HEK293 (cell line): ENCODE data around the gene DISP3.

Source experiments
- CTCF ChIA-PET: fragments of 350-600 bp; formaldehyde crosslinking; extraction: SDS; loops from one replicate; lab custom pipeline; 2021; ENCODE audit warnings: antibody characterized with exemption; lab: Yijun Ruan, JAX
- POLR2A ChIA-PET: fragments of 300-600 bp; formaldehyde crosslinking; extraction: SDS; loops from one replicate; lab custom pipeline; 2020; ENCODE audit warnings: antibody characterized with exemption, inconsistent platforms; lab: Yijun Ruan, JAX
- H3K27ac ChIP-seq: fragments of 200-500 bp; sonication (Bioruptor generic); 2 replicates; pipeline ENCODE4 v1.5.1; 2014; ENCODE audit warnings: low read depth, low read length, control low read depth, inconsistent platforms; ENCODE audit errors: extremely low read depth
- H3K36me3 ChIP-seq, 2 experiments: fragments of 200-500 bp in 1 of 2; sonication (Bioruptor generic) in 1 of 2; 1 replicate in 1 of 2; 2 replicates in 1 of 2; pipeline ENCODE4 v1.5.1; 2014 to 2017; ENCODE audit warnings: inconsistent platforms in 2 of 2, low read length in 2 of 2; ENCODE audit not compliant: control insufficient read depth in 2 of 2, insufficient read depth in 1 of 2
- H3K4me1 ChIP-seq: fragments of 200-500 bp; sonication (Bioruptor generic); 2 replicates; pipeline ENCODE4 v1.5.1; 2014; ENCODE audit warnings: mild to moderate bottlenecking, low read length, inconsistent platforms; ENCODE audit not compliant: control insufficient read depth, insufficient read depth
- H3K4me3 ChIP-seq: 2 replicates; pipeline ENCODE4 v1.5.1; 2011; ENCODE audit warnings: low read depth, mild to moderate bottlenecking, control low read depth, low read length, moderate library complexity
- H3K9me3 ChIP-seq: fragments of 200-500 bp; sonication (Bioruptor generic); 2 replicates; pipeline ENCODE4 v1.5.1; 2014; ENCODE audit warnings: low read depth, low read length, inconsistent platforms; ENCODE audit not compliant: control insufficient read depth, insufficient read depth
- GLI2 ChIP-seq: fragments of 450-650 bp; formaldehyde crosslinking; IDR thresholded peaks from 2 replicates; pipeline ENCODE4; 2017; ENCODE audit warnings: missing biosample characterization, missing genetic modification characterization, low read depth, borderline replicate concordance
- GLIS1 ChIP-seq: fragments of 450-650 bp; formaldehyde crosslinking; IDR thresholded peaks from 2 replicates; pipeline ENCODE4 v1.5.1; 2016; ENCODE audit warnings: missing biosample characterization, missing genetic modification characterization
- HIC1 ChIP-seq: fragments of 450-650 bp; formaldehyde crosslinking; IDR thresholded peaks from 2 replicates; pipeline ENCODE4 v1.5.1; 2016; ENCODE audit warnings: missing biosample characterization, missing genetic modification characterization
- OVOL3 ChIP-seq: fragments of 450-650 bp; formaldehyde crosslinking; IDR thresholded peaks from 2 replicates; pipeline ENCODE4 v1.5.1; 2016; ENCODE audit warnings: missing biosample characterization, missing genetic modification characterization
- ZNF157 ChIP-seq: fragments of 450-650 bp; formaldehyde crosslinking; IDR thresholded peaks from 2 replicates; pipeline ENCODE4 v1.5.1; 2016; ENCODE audit warnings: missing biosample characterization, missing genetic modification characterization
- ZNF175 ChIP-seq: fragments of 450-650 bp; formaldehyde crosslinking; IDR thresholded peaks from 2 replicates; pipeline ENCODE4 v1.5.1; 2016; ENCODE audit warnings: missing biosample characterization, missing genetic modification characterization
- ZNF274 ChIP-seq, 2 experiments: fragments of 200-500 bp in 1 of 2; fragments of 450-650 bp in 1 of 2; sonication (Bioruptor generic) in 1 of 2; formaldehyde crosslinking in 1 of 2; IDR thresholded peaks; 2 replicates each; pipeline versions ENCODE4 v1.5.1 to v1.6.1; 2014 to 2016; ENCODE audit warnings: borderline replicate concordance in 1 of 2, inconsistent platforms in 1 of 2, low read length in 1 of 2, missing biosample characterization in 1 of 2, missing genetic modification characterization in 1 of 2
- ZNF292 ChIP-seq: fragments of 450-650 bp; formaldehyde crosslinking; IDR thresholded peaks from 2 replicates; pipeline ENCODE4 v1.5.1; 2016; ENCODE audit warnings: low read depth, missing biosample characterization, missing genetic modification characterization, borderline replicate concordance
- ZNF335 ChIP-seq: fragments of 450-650 bp; formaldehyde crosslinking; conservative IDR thresholded peaks from 2 replicates; pipeline ENCODE4 v1.5.1; 2016; ENCODE audit warnings: missing biosample characterization, missing genetic modification characterization
- ZNF37A ChIP-seq: fragments of 450-650 bp; IDR thresholded peaks from 2 replicates; pipeline ENCODE4 v1.5.1; 2018; ENCODE audit warnings: missing biosample characterization, missing genetic modification characterization
- ZNF449 ChIP-seq: fragments of 450-650 bp; formaldehyde crosslinking; IDR thresholded peaks from 2 replicates; pipeline ENCODE4 v1.5.1; 2017; ENCODE audit warnings: missing biosample characterization, mild to moderate bottlenecking, missing genetic modification characterization, moderate library complexity
- ZNF768 ChIP-seq: fragments of 450-650 bp; formaldehyde crosslinking; IDR thresholded peaks from 2 replicates; pipeline ENCODE4 v1.5.1; 2018; ENCODE audit warnings: missing biosample characterization, mild to moderate bottlenecking, missing genetic modification characterization
- TF ChIP-seq, protein P1 (sequence below): fragments of 450-650 bp; formaldehyde crosslinking; IDR thresholded peaks from 2 replicates; pipeline ENCODE4 v1.5.1; 2017; ENCODE audit warnings: missing biosample characterization, missing genetic modification characterization
- TF ChIP-seq, protein P2 (sequence below): fragments of 450-650 bp; formaldehyde crosslinking; IDR thresholded peaks from 2 replicates; pipeline ENCODE4 v1.5.1; 2016; ENCODE audit warnings: missing biosample characterization, missing genetic modification characterization
- TF ChIP-seq, protein P3 (sequence below): fragments of 450-650 bp; formaldehyde crosslinking; IDR thresholded peaks from 2 replicates; pipeline ENCODE4 v1.5.1; 2016; ENCODE audit warnings: missing biosample characterization, missing genetic modification characterization

DISP3 gene

GRCh38 chr1:11521582-11522399 is 42.8 kb downstream of the DISP3 start:
- H3K36me3 ChIP-seq, result no peaks in the 10 kb centered on the region
- no peak overlapping the region for H3K4me3 ChIP-seq
- H3K27ac ChIP-seq, result no peak overlapping the region
- TF ChIP-seq, protein P1, sequence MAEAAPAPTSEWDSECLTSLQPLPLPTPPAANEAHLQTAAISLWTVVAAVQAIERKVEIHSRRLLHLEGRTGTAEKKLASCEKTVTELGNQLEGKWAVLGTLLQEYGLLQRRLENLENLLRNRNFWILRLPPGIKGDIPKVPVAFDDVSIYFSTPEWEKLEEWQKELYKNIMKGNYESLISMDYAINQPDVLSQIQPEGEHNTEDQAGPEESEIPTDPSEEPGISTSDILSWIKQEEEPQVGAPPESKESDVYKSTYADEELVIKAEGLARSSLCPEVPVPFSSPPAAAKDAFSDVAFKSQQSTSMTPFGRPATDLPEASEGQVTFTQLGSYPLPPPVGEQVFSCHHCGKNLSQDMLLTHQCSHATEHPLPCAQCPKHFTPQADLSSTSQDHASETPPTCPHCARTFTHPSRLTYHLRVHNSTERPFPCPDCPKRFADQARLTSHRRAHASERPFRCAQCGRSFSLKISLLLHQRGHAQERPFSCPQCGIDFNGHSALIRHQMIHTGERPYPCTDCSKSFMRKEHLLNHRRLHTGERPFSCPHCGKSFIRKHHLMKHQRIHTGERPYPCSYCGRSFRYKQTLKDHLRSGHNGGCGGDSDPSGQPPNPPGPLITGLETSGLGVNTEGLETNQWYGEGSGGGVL (tag by site-specific recombination), result peak; percentile 67
- TF ChIP-seq GLIS1 (tag by site-specific recombination) (no peak), ZNF274 (IDR thresholded peaks at IDR 0.05; ENCODE audit: low read length) (no peak), ZNF274 (tag by site-specific recombination; IDR thresholded peaks at IDR 0.05; ENCODE audit: borderline replicate concordance) (no peak), ZNF175 (tag by site-specific recombination) (no peak)
- no peaks in the 10 kb centered on the region for H3K4me1 ChIP-seq
- ChIA-PET POLR2A (no interaction called here), CTCF (no interaction called here)
- no peaks in the 10 kb centered on the region for H3K9me3 ChIP-seq

- no peak overlapping the region for H3K27ac ChIP-seq
- no peaks in the 10 kb centered on the region for H3K36me3 ChIP-seq
- ChIA-PET POLR2A (no interaction called here), CTCF (no interaction called here)
- H3K4me1 ChIP-seq, result no peaks in the 10 kb centered on the region
- no peaks in the 10 kb centered on the region for H3K9me3 ChIP-seq
- no peak for TF ChIP-seq OVOL3 (tag by site-specific recombination)
- TF ChIP-seq ZNF449 (tag by site-specific recombination), result peak; percentile 69; the same call in 1 of the 2 replicates
- peak; percentile 70 for TF ChIP-seq ZNF335 (tag by site-specific recombination)
- H3K4me3 ChIP-seq, result no peak overlapping the region
These were observed 43.7 kb downstream of the DISP3 start for GRCh38 chr1:11522400-11523235.

- no peaks in the 10 kb centered on the region for H3K4me1 ChIP-seq
- POLR2A ChIA-PET, result no interaction called here
- no peak overlapping the region for H3K27ac ChIP-seq
- CTCF ChIA-PET, result no interaction called here
- H3K36me3 ChIP-seq, result no peaks in the 10 kb centered on the region
- H3K9me3 ChIP-seq, result no peaks in the 10 kb centered on the region
- H3K4me3 ChIP-seq, result no peak overlapping the region
- TF ChIP-seq ZNF768 (tag by site-specific recombination), result peak; percentile 80; the same call in 1 of the 2 replicates
- TF ChIP-seq HIC1 (tag by site-specific recombination), result peak; percentile 50; the same call in 1 of the 2 replicates
- no peak for TF ChIP-seq GLI2
- TF ChIP-seq ZNF157, result no peak
- TF ChIP-seq ZNF37A, result no peak
- no peak for TF ChIP-seq ZNF292 (tag by site-specific recombination)
- TF ChIP-seq, protein P2, sequence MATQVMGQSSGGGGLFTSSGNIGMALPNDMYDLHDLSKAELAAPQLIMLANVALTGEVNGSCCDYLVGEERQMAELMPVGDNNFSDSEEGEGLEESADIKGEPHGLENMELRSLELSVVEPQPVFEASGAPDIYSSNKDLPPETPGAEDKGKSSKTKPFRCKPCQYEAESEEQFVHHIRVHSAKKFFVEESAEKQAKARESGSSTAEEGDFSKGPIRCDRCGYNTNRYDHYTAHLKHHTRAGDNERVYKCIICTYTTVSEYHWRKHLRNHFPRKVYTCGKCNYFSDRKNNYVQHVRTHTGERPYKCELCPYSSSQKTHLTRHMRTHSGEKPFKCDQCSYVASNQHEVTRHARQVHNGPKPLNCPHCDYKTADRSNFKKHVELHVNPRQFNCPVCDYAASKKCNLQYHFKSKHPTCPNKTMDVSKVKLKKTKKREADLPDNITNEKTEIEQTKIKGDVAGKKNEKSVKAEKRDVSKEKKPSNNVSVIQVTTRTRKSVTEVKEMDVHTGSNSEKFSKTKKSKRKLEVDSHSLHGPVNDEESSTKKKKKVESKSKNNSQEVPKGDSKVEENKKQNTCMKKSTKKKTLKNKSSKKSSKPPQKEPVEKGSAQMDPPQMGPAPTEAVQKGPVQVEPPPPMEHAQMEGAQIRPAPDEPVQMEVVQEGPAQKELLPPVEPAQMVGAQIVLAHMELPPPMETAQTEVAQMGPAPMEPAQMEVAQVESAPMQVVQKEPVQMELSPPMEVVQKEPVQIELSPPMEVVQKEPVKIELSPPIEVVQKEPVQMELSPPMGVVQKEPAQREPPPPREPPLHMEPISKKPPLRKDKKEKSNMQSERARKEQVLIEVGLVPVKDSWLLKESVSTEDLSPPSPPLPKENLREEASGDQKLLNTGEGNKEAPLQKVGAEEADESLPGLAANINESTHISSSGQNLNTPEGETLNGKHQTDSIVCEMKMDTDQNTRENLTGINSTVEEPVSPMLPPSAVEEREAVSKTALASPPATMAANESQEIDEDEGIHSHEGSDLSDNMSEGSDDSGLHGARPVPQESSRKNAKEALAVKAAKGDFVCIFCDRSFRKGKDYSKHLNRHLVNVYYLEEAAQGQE, result no peak
- TF ChIP-seq, protein P3, sequence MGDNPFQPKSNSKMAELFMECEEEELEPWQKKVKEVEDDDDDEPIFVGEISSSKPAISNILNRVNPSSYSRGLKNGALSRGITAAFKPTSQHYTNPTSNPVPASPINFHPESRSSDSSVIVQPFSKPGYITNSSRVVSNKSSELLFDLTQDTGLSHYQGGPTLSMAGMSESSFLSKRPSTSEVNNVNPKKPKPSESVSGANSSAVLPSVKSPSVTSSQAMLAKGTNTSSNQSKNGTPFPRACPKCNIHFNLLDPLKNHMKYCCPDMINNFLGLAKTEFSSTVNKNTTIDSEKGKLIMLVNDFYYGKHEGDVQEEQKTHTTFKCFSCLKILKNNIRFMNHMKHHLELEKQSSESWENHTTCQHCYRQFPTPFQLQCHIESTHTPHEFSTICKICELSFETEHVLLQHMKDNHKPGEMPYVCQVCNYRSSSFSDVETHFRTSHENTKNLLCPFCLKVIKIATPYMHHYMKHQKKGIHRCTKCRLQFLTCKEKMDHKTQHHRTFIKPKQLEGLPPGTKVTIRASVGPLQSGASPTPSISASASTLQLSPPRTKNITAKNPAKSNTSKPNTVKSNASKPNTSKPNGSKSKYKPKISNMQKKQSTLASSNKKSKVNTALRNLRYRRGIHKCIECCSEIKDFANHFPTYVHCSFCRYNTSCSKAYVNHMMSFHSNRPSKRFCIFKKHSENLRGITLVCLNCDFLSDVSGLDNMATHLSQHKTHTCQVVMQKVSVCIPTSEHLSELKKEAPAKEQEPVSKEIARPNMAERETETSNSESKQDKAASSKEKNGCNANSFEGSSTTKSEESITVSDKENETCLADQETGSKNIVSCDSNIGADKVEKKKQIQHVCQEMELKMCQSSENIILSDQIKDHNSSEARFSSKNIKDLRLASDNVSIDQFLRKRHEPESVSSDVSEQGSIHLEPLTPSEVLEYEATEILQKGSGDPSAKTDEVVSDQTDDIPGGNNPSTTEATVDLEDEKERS (tag by site-specific recombination), result no peak
These were observed 44.3 kb downstream of the DISP3 start for GRCh38 chr1:11523261-11523660.
